Esophagus (tissue), 2 donors: ENCODE data around the gene ALCAM. TPM values are rescaled to one million over a fixed set of nuclear protein-coding genes. Genes with fewer than 3 reads are reported as not detected.
"Not testable (repeated sequence)": the region's sequence is repeated elsewhere in the genome, so short reads cannot be mapped to it uniquely, and the experiment has no call there.

Experiments
- H3K27ac ChIP-seq, 2 donors: one replicate each; pipeline ENCODE4 v1.5.1; 2013; ENCODE audit warnings: low read depth in 2 of 2, mild to moderate bottlenecking in 2 of 2, inconsistent platforms in 1 of 2, low read length in 1 of 2, moderate library complexity in 1 of 2
- H3K27me3 ChIP-seq, 2 donors: one replicate each; pipeline ENCODE4 v1.6.1; 2013; ENCODE audit warnings: low read length in 2 of 2, control low read depth in 1 of 2, mild to moderate bottlenecking in 1 of 2; ENCODE audit not compliant: insufficient read depth in 2 of 2, control insufficient read depth in 1 of 2
- H3K36me3 ChIP-seq, 2 donors: one replicate each; pipeline ENCODE4 v1.6.1; 2013; ENCODE audit warnings: low read length in 1 of 2; ENCODE audit not compliant: control insufficient read depth in 2 of 2, insufficient read depth in 2 of 2
- H3K4me1 ChIP-seq, 2 donors: one replicate each; pipeline ENCODE4 v1.6.1; 2013; ENCODE audit warnings: low read length in 1 of 2; ENCODE audit not compliant: control insufficient read depth in 2 of 2, insufficient read depth in 2 of 2
- H3K4me3 ChIP-seq, 2 donors: one replicate each; pipeline ENCODE4 v1.5.1; 2013; ENCODE audit warnings: low read length in 2 of 2, mild to moderate bottlenecking in 2 of 2, low read depth in 1 of 2, moderate library complexity in 1 of 2
- H3K9me3 ChIP-seq, 2 donors: one replicate each; pipeline ENCODE4 v1.6.1; 2013; ENCODE audit warnings: mild to moderate bottlenecking in 2 of 2, low read depth in 1 of 2, low read length in 1 of 2, moderate library complexity in 1 of 2; ENCODE audit not compliant: control insufficient read depth in 2 of 2, insufficient read depth in 1 of 2
- WGBS, 2 donors: extraction: QIAGEN DNeasy Blood & Tissue Kit; methylation state at CpG; one replicate each; pipeline ENCODE4 v1.1.7; 2013; 5-methylcytosine and 5-hydroxymethylcytosine counted together
- polyA plus RNA-seq, 2 donors: library from polyadenylated mRNA; stranded (reverse); fragments of 200-250 nt; gene quantifications; one replicate each; pipeline ENCODE4 v1.2.3, GENCODE V29; 2013
- donor health status: healthy with polysubstance abuse.
- donor health status: Bipolar disorder and iron deficiency.

The ALCAM gene
- polyA plus RNA-seq, 2 donors = 3.3 to 5.4 TPM

DNA sequence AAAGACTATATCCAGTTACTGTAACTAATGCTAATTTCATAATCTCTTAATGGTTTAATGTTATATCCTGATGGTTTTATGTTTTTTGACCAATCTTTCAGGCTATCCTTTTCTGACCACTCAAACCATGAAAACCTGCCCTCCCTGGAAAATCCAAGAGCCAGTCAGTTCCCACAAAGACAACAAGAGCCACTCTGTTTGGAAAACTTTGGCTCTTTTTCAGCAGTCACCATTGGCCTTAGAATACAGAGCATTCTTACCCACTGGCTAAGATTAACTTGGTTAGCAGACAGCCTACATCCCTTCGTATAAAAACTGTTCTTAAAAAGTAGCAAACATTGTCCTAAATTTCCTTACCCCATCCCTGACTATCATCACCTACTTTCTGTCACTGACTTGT lies 32.9 kb downstream of the ALCAM start:
- H3K36me3 ChIP-seq = peaks cover 0 to 3% of the 10 kb centered on the region in 2 donors
- no peak overlapping the region for H3K4me3 ChIP-seq
- 60 to 68% methylated on average over 1 of the region's 1 CpG for WGBS, 2 donors
- H3K27me3 ChIP-seq = no peaks in the 10 kb centered on the region
- H3K4me1 ChIP-seq = peaks cover 0 to 3% of the 10 kb centered on the region in 2 donors
- H3K27ac ChIP-seq = no peak overlapping the region
- H3K9me3 ChIP-seq = peaks cover 0 to 3% of the 10 kb centered on the region in 2 donors

DNA sequence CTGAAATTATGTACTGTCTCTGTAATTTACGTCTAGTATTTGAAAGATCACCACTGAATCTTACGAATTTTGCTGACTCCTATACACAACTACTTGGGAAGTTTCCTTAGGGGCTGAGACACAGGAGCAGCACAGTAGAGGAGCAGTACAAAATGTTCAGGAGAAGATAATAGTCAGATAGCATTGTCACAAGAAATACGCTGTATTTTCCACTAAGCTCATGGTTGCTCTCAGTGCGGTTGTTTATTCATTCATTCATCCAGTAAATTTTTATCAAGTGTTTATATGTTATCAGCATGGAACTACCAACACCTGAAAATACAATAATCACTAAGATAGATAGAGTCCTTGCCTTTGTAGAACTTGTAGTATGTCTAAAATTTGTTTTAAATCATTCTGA lies 34.5 kb downstream of the ALCAM start:
- peaks cover 0 to 3% of the 10 kb centered on the region in 2 donors for H3K9me3 ChIP-seq
- no peak overlapping the region for H3K4me3 ChIP-seq
- H3K4me1 ChIP-seq = peaks cover 0 to 3% of the 10 kb centered on the region in 2 donors
- 75 to 93% methylated on average over 4 of the region's 4 CpGs for WGBS, 2 donors
- no peaks in the 10 kb centered on the region for H3K27me3 ChIP-seq
- H3K36me3 ChIP-seq = peaks cover 0 to 3% of the 10 kb centered on the region in 2 donors
- H3K27ac ChIP-seq = no peak overlapping the region

DNA sequence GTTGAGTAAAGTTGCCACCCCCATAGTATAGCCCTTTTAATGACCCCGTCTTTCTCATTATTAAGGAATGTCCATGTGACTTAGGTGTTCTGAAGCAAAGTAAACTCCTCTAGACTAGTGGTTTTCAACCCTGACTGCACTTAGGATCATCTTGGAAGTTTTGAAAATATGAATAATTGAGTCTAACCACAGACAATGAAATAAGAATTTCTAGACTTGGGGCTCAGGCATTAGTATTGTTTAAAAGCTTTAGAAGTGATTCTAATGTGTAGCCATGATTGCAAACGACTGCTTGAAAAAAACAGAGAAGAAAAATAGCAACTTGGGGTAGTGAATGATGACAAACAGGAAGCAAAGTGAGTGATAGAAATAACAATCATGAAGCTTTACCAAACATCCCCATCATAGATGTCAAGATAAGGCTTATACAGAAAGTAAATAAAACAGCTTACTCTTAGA lies 35.0 kb downstream of the ALCAM start:
- H3K36me3 ChIP-seq = peaks cover 0 to 3% of the 10 kb centered on the region in 2 donors
- H3K27me3 ChIP-seq = no peaks in the 10 kb centered on the region
- H3K4me3 ChIP-seq = no peak overlapping the region
- peaks cover 0 to 3% of the 10 kb centered on the region in 2 donors for H3K9me3 ChIP-seq
- H3K4me1 ChIP-seq = peaks cover 0 to 3% of the 10 kb centered on the region in 2 donors
- H3K27ac ChIP-seq = no peak overlapping the region
- WGBS, 2 donors = 72% methylated on average over 2 of the region's 2 CpGs

DNA sequence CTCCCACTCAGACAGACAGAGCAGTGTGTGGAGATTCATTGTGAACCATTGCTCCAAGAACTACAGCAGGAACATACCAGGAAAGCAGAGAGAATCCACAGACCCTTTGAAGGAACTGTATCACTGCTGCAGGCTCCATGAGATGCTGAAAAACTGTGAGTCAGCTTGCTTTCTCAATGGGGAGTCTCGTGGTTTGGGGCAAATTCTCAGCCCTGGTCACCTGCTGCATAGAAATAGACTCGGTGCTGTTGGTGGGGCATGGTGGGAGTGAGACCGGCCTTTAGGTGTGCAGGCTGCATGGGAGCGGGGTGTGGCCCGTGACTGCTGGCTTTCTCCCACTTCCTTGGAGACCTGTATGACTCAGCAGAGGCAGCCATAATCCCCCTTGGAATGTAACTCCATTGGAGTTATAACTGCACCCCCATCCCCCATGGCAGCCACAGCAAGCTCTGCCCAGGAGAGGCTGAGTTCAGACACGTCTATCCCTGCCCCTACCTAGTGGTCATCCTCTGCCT lies 35.6 kb downstream of the ALCAM start:
- peaks cover 0 to 3% of the 10 kb centered on the region in 2 donors for H3K4me1 ChIP-seq
- 86 to 87% methylated on average over 6 of the region's 6 CpGs for WGBS, 2 donors

DNA sequence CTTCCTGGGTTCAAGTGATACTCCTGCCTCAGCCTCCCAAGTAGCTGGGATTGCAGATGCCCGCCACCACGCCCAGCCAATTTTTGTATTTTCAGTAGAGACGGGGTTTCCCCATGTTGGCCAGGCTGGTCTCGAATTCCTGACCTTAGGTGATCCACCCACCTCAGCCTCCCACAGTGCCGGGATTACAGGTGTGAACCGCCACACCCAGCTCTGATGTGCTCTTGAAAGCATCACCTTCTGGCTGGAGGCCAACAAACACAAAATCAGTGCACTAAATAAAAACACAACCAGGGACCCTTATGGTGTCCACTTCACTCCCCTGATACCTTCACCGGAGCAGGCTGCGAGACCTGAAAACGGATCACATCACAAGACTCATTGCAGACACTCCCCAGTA lies 36.3 kb downstream of the ALCAM start:
- 89 to 92% methylated on average over 9 of the region's 9 CpGs for WGBS, 2 donors
- H3K9me3 ChIP-seq, H3K36me3 ChIP-seq, H3K4me3 ChIP-seq, H3K4me1 ChIP-seq, H3K27me3 ChIP-seq, H3K27ac ChIP-seq: not testable (repeated sequence)

More for the DNA sequence above, 35.6 kb downstream of the ALCAM start:
- Histone ChIP-seq H3K27ac (no peak overlapping the region), H3K4me3 (no peak overlapping the region), H3K9me3 (peaks cover 0 to 3% of the 10 kb centered on the region in 2 donors), H3K27me3 (no peaks in the 10 kb centered on the region), H3K36me3 (peaks cover 0 to 3% of the 10 kb centered on the region in 2 donors)

DNA sequence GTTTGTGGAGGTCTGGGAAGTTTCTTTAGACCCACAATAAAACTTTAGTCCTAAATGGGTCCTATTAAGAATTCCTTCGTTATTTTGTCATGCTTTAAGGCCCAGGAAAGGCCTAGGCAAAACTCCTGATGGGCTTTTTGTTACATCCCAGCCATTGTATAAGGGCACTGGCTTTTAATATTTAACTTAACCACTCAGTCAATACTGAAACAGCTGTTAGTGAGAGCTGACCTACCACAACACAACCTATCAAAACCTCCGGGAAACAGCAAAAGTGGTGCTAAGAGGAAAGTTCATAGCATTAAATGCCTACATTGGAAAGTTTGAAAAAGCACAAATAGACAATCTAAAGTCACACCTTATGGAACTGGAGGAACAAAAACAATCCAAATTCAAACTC lies 39.6 kb downstream of the ALCAM start:
- Histone ChIP-seq H3K4me3 (no peak overlapping the region), H3K36me3 (peaks cover 0 to 3% of the 10 kb centered on the region in 2 donors), H3K27me3 (no peaks in the 10 kb centered on the region), H3K27ac (no peak overlapping the region), H3K4me1 (peaks cover 0 to 3% of the 10 kb centered on the region in 2 donors), H3K9me3 (peaks cover 0 to 3% of the 10 kb centered on the region in 2 donors)
- 76 to 81% methylated on average over 2 of the region's 2 CpGs for WGBS, 2 donors

DNA sequence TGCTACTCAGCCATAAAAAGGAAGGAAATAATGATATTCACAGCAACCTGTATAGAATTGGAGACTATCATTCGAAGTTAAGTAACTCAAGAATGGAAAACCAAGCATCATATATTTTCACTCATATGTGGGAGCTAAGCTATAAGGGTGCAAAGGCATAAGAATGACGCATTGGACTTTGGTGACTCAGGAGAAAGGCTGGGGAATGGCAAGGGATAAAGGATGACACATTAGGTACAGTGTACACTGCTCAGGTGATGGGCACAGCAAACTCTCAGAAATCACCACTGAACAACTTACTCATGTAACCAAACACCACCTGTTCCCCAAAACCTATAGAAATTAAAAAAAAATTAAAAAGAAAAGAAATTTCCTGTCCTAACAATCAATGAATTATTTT lies 42.7 kb downstream of the ALCAM start:
- H3K9me3 ChIP-seq = no peaks in the 10 kb centered on the region
- 86 to 93% methylated on average over 2 of the region's 2 CpGs for WGBS, 2 donors
- H3K27me3 ChIP-seq = no peaks in the 10 kb centered on the region
- H3K36me3 ChIP-seq = no peaks in the 10 kb centered on the region
- no peak overlapping the region for H3K27ac ChIP-seq
- H3K4me1 ChIP-seq = no peaks in the 10 kb centered on the region
- no peak overlapping the region for H3K4me3 ChIP-seq

DNA sequence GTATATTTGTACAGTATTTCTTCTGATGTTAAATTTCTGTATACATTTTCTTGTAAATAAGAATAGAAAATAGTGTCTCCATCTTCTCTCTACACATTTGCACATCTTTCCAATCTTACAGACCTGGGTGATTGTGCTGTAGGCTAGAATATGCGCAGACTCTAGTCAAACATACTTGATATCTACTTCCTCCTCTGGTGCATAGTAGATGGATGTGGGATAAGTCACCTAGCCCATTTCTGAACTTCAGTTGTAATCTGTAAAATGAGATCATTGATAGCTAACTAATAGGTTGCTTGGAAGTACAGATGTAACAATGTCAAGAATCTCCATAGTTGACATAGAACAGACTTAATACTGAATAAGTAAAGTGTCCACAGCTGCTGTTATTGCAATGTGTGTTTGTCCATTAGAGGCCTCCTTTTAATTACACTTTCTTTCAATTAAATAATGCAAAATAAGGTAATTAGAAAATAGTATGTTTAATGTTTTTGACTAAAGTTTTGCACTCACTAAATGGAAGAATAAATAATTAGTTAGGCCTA lies 46.7 kb downstream of the ALCAM start:
- 95 to 100% methylated on average over 1 of the region's 1 CpG for WGBS, 2 donors
- Histone ChIP-seq H3K4me1 (no peaks in the 10 kb centered on the region), H3K36me3 (no peaks in the 10 kb centered on the region), H3K4me3 (no peak overlapping the region), H3K9me3 (no peaks in the 10 kb centered on the region), H3K27me3 (no peaks in the 10 kb centered on the region), H3K27ac (no peak overlapping the region)

DNA sequence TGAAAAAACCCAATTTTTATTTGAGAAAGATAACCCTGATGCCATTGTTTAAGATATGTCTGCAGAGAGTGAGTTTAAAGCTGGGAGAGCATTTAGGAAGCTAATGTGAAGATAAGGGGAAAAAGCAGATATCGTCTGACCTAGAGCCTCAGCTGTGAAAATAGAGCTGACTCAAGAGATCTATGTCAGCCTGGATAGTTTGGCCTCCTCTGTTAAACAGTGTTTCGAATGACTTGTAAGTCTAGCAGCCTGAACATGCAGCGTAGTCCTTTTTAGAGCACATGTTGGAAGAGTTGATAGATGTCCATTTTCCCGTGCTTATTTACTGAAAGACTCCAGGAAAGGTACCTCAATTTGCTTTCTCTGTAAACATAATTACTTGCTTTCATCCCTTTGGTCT lies 48.1 kb downstream of the ALCAM start:
- Histone ChIP-seq H3K4me1 (no peaks in the 10 kb centered on the region), H3K27me3 (no peaks in the 10 kb centered on the region), H3K36me3 (no peaks in the 10 kb centered on the region), H3K9me3 (no peaks in the 10 kb centered on the region), H3K4me3 (no peak overlapping the region), H3K27ac (no peak overlapping the region)
- 61 to 66% methylated on average over 4 of the region's 4 CpGs for WGBS, 2 donors

DNA sequence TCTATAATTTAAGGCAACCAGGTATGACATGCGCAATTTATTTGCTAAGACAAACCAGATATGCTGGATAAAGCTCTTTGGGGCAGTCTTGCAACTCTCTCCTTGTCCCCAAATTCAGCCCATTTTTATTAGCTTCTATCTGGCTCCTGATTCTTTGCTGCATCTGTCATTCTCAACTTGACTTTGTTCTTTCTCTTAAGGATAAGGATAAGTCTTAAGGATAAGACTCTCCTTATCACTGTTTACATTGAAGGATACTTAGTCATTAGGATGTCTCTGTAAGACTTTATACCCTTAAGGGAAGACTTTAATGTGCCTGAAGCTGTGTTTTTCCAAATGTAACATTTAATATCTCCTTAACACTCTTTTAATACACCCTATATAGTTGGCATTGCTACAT lies 49.2 kb downstream of the ALCAM start:
- no peak overlapping the region for H3K4me3 ChIP-seq
- H3K36me3 ChIP-seq = no peaks in the 10 kb centered on the region
- H3K27me3 ChIP-seq = no peaks in the 10 kb centered on the region
- no peaks in the 10 kb centered on the region for H3K9me3 ChIP-seq
- WGBS, 2 donors = 92 to 100% methylated on average over 1 of the region's 1 CpG
- no peaks in the 10 kb centered on the region for H3K4me1 ChIP-seq
- no peak overlapping the region for H3K27ac ChIP-seq
